Amniotic stem cell (primary cell): ENCODE data around the gene SPTBN1.
"Not testable (repeated sequence)": the region's sequence is repeated elsewhere in the genome, so short reads cannot be mapped to it uniquely, and the experiment has no call there.

Source experiments
- DNase-seq: peaks from one replicate; lab custom pipeline; 2025; lab: John Stamatoyannopoulos, UW

Gene SPTBN1

DNA sequence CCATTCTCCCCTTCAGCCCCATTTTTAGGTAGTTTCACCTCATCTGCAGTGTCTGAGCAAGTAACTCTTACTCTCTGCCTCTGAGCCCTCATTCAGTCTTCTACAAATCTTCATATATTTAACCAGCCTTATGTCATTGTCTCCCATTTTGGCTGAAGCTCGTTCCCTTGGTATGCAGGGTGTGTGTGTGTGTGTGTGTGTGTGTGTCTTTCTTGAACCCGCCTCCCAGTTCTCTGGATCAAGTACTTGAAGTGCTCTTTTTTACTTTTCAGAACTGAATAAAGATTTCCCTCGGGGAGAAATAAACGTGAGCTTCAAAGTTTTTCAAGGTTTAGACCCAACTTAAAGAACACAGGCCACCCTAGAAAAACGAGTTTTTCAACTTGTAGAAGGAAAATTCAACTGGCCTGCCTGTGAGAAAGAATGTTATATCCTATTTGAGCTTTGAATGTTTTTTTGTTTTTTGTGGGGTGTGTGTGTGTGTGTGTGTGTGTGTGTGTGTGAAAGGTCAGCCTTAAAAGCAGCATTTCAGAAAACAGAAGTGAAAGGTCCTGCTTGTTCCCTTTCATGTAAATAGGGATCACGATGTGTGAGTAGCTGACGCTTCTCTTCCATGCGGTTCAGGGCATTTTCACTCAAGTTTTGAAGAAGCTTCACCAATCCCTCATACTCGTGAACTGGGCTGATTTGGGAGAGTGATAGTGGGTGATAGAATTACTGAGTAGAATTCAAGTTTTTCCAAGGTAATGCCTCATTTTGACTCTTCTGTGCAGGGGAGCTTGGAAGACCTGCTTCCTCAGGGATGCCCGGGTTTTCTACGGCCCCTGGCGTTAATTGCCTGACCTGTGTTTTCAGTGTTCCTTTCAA lies 216.7 kb downstream of the SPTBN1 start:
- DNase-seq = no peak

DNA sequence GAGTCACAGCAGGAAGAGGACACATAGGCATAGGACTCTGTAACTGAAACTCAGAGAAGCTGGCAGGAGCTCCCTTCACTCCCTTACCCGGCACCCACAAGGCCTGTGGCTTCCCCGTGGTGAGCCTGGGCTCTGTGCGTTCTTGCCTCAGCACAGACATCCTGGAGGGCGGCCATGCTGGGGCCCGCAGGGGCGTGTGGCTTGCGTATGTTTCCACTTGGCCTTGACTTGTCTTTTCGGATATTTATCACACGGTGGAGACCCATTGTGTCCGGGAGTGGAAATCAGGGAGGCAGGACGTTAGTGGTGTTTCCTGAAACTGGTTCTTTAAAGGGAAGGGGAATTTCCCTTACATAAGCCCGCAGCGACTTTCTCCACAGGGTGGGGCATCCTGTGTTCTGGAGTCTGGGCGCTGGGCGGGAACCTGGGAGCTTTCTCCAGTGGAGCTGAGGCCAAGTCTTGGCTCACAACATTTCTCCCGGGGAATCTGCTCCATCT lies 217.4 kb downstream of the SPTBN1 start:
- no peak for DNase-seq

DNA sequence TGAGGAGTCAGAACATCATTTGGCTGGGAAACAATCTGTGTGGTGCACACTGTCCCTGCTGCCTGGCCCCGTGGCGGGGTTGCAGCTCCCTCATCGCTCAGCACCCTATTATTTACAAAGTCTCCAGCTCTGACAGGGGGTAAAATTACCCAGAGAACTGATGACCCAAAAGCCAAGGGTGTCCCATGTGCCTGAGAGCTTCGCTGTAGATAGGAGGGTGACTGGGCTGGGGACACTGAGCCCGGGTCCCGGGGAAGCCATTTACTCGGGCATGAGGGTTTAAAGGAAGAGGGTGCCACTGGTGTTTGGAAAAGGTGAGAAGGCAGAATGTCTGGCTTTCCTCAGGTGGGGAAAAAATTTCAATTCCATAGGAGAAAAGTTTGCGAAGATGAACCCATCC lies 219.2 kb downstream of the SPTBN1 start:
- DNase-seq = no peak

DNA sequence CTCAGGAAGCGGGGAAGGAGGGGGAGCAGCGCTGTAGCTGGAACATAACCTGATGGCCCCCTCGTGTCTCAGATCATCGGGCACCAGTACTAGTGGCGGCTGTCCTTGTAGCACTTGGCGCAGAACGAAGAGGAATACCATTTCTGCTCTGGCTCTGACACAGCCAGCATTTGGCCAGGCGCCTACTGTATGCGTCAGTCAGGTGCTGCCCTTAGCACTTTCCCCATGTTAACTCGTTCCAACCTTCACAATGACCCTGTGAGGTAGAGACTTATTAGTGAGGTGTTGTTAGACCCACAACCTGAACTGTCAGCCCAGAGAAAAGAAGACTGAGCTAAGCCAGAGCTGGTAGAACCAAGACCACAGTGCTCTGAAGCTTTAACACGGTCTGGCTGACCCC lies 219.6 kb downstream of the SPTBN1 start:
- DNase-seq = no peak

DNA sequence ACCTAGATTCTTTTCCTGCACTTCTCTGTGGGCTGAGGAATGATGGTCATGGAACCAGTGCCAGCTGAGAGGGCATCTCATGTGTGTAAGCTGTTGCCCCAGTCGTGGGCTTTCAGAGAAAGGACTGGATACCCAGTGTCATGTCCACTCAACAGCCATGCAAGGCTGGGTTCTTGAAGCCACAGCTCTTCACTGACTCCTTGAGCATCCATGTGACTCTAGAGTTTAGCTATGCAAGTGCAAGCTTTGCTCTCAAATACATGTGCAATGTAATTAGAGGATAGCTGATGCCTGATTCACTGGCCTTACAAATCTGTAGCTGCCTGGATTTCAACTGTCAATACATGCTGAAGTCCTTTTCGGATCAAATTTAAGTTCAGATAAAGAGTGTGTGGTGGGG lies 220.5 kb downstream of the SPTBN1 start:
- no peak for DNase-seq

DNA sequence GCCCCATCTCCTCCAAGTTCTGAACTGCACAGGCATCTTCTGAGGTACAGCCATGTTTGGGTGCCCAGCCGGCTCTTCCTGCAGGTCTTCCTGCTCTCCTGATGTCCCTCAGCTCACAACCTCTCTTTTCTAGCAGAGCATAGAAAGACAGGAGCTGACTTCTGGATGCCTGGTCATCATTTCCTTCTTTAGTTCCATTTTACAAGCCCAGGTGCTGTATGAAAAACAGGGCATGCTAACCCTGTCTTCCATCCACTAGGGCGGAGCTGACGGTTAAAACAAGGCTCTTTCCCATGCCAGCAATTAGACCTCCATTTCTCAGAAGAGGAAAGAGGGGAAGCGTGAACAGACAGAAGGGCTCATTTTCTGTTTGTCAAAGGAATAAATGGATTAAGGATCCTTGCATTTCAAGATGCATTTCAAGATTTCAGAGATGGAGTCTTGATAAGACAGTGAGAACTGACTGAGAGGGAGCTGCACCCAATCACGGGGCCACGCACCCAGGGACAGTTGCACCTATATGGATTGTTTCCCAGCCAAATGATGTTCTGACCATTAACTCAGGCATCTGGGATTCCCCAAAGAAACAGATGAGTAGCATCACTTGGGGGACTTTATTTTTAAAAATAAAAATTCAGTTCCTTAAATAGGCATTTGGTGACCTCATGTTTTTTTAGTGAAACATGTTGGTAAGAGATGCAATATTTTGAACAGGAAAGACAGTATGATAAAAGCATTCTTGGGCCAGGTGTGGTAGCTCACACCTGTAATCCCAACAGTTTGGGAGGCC lies 221.5 kb downstream of the SPTBN1 start:
- DNase-seq = no peak

DNA sequence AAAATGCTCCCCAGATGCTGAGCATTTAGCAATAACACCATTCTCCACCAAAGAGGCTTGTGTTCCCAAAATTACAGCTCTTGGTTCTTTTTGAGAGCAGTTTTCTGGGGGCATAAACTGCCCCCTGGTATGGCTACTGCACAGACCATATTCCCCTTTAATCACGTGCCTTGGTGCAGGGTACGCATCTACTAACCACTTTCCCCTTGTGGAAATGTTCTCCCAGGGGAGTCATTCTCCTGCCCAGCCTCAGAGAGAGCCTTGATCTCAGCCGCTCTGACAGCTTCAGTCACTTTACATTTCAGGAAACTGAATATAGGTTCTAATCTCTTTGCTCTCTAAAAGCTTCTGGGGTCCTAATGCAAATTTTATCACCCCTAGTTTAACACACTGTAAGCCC lies 222.6 kb downstream of the SPTBN1 start:
- DNase-seq = no peak

DNA sequence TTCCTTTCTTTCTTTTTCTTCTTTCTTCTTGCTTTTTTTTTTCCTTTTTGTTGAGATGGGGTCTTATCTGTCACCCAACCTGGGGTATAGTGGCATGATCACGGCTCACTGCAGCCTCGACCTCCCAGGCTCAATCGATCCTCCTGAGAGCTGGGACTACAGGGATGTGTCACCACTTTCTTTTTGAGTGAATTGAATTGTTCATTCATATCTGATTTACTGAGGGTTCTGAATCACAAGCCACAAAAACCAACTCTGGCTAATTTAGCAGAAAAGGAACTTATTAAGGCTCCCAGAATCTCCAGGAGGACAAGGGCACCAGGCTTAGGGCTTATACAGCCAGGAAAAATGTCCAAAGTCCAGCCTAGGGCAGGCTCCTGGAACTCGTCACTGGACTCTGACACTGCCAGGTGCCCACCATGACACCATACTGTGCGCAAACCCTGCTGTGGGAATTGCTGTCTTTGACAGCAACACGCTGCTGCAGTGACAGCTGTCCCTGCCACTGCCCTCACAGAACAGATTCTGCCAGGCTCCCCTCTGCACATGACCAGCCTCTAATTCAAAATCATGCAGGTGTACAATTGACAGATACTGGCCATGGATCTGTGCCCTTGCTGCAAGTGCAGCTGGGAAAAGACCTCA lies 224.4 kb downstream of the SPTBN1 start:
- no peak for DNase-seq

DNA sequence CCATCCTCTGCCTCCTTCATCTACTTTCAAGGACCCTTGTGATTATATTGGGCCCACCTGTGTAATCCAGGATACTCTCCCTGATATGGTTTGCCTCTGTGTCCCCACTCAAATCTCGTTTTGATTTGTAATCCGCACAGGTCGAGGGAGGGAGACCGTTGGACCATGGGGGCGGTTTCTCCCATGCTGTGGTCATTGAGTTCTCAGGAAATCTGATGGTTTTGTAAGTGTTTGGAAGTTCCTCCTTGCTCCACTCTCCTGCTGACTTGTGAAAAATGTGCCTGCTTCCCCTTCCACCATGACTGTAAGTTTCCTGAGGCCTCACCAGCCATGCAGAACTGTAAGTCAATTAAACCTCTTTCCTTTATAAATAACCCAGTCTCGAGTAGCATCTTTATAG lies 225.3 kb downstream of the SPTBN1 start:
- DNase-seq = no peak

DNA sequence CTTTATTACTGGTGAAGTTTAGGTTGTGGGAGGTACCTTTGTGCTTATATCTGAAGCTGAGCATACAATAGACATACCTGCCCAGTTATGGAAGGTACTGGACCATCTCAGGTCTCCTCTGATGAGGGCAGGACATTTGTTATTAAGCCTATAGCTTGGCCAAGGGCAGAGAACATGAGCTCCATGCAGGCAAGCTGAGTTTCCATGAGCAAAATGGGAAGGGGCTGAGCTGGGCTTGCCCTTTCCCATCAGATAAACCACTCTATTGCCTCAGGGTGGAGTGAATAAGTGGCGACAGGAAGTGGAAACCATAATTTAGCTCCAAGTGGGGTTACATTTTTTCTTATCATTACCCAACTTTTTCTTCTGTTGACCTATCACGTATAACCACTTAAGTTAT lies 227.5 kb downstream of the SPTBN1 start:
- no peak for DNase-seq

DNA sequence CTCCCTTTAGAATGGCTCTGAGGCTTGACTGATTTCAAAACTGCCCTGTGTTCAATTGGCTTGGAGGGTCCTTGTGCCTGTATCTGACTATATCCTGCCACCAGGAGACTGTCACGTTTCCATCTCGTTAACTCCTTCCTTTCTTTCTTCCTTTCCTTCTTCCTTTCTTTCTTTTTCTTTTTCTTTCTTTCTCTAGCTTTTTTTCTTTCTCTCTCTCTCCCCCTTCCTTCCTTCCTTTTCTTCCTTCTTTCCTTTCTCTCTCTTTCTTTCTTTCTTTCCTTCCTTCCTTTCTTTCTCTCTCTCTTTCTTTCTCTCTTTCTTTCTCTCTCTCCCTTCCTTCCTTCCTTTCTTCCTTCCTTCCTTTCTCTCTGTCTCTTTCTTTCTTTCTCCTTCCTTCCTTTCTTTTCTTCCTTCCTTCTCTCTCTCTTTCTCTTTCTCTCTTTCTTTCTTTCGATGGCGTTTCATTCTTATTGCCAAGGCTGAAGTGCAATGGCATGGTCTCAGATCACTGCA lies 229.2 kb downstream of the SPTBN1 start:
- DNase-seq = no peak

DNA sequence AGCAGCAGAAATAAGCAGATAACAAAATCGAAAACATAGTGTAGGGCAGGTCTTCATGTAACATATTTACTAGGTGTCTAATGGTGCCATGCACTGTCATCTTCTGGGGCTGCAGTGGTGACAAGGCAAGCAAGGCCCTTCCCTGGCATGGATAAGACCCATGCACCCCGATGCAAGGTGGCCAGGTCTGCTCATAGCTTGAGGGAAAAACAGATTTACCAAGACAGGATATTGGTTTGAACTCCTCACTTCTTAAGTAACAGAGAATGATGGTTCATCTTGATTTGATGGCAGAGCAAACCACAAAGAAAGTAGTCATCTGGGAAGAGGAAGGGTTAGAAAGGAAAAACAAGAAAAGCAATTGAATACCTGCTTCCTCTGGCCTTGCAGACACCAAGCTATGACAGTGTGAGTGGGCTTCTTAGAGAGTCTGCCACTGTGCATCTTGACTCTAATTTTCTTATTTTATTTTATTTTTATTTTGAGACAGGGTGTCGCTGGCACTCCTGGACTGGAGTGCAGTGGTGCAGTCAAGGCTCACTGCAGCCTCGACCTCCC lies 231.5 kb downstream of the SPTBN1 start:
- DNase-seq = no peak

DNA sequence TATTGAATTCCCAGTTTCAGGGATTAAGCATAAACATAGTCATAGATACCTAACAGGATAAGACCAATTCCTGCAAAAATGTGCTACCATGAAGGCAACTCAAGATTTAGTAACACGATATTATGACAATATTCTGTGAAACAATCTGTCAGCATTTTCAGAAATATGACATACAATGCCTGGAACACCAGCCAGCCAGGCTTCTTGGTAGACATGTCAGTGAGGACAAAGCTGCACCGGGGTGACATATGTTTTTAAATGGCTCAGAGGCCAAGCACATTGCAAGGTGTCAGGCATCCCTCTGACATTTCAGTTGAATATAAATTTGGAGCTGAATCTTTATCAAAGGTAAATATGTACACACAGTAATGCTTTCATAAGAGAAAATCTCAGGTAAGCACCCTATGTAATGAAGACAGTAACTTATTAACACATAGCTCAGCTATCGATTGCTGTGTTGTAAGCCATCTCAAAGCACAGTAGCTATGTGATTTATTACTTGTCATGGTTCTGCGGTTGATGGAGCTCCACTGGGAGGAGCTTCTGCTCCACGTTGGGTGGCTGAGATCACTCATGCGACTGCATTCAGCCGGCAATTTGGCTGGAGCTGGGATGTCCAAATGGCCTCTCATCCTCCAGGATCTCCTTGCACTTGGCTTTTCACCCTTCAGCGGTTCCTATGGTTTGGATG lies 235.5 kb downstream of the SPTBN1 start:
- DNase-seq = no peak

DNA sequence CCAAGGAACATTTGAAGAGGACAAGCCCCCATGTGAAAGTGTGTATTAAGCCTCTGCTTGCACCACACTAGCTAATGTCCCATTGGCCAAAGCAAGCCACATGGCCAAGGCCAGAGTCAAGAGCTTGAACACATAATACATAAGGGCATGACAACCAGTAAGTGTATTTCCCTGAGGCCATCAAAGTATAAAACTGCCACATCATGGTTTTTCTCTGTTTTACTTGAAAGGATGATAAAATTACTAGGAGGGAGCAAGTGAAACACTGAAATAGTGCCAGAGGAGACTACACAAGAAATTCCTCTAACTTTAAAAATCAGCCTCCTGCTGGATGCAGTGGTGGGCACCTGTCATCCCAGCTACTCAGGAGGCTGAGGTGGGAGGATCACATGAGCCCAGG lies 236.4 kb downstream of the SPTBN1 start:
- DNase-seq = no peak

DNA sequence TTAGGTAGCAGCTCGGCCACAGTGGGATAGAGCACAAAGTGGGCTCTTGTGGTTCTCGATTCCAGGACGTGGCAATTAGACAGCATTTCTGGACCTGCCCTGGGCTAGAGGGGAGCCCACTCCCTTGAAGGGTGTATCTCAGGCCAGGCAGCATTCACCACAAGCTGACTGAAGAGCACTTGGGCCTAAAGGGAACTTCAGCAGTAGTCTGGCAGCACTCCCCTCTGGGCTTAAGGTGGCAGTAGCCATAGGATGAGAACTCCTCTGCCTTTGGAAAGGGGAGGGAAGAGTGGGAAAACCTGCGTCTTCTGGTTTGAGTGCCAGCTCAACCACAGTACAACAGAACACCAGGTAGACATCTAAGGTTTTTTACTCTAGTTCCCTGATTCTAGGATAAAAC lies 239.3 kb downstream of the SPTBN1 start:
- no peak for DNase-seq

DNA sequence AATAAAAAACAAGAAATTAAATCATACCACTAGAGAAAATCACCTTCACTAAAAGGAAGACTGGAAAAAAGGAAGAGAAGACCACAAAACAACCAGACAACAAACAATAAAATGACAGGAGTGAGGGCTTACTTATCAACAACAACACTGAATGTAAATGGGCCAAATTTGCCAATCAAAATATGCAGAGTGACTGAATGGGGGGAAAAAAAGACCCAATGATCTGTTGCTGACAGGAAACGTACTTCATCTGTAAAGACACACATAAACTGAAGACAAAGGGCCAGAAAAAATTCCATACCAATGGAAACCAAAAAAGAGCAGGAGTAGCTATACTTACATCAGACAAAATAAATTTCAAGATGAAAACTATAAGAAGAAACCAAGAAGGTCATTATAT lies 241.8 kb downstream of the SPTBN1 start:
- DNase-seq = no peak

DNA sequence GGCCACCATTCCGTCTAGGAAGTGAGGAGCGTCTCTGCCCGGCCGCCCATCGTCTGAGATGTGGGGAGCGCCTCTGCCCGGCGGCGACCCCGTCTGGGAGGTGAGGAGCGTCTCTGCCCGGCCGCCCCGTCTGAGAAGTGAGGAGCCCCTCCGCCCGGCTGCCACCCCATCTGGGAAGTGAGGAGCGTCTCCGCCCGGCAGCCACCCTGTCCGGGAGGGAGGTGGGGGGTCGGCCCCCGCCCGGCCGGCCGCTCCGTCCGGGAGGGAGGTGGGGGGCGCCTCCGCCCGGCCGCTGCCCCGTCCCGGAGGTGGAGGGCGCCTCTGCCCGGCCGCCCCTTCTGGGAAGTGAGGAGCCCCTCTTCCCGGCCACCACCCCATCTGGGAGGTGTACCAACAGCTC lies 242.8 kb downstream of the SPTBN1 start:
- DNase-seq = not testable (repeated sequence)

DNA sequence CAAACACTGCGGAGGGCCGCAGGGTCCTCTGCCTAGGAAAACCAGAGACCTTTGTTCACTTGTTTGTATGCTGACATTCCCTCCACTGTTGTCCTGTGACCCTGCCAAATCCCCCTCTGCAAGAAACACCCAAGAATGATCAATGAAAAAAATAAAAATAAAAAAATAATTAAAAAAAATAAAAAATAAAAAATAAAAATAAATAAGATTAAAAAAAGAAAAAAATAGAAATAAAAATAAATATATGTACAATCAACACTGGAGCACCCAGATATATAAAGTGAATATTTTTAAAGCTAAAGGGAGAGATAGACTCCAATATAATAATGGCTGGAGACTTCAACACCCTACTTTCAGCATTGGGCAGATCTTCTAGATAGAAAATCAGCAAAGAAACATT lies 243.5 kb downstream of the SPTBN1 start:
- no peak for DNase-seq

DNA sequence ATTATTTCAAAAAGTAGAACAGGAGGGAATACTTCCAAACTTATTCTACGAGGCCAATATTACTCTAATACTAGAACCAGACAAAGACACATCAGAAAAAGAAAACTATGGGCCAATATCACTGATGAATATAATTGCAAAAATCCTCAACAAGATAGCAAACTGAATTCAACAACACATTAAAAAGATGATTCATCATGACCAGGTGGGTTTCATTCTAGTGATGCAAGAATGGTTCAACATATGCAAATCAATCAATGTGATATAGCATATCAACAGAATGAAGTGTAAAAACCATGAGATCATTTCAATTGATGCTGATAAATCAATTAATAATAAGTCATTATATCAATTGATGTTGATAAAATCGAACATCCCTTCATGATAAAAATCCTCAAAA lies 244.9 kb downstream of the SPTBN1 start:
- no peak for DNase-seq

DNA sequence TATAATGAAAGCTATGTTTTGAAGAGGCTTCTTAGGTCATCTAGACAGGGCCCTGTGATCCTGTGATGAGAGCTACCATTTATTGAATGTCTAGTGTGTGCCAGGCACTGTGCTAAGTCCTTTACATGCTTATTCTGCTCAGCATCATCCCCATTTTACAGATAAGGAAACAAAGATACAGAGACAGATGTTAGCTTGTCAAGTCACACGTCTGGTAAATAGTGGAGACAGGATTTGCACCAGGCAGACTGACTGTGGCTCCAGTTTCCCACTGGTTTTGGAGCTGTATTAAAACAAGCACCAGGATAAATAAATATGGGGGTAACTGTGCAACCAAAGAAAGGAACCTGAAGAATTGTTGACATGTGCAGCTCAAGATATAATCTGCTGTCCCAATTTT lies 248.1 kb downstream of the SPTBN1 start:
- no peak for DNase-seq
